PC-3 (cell line): ENCODE results near the gene JMJD6.

Source experiments
- CTCF ChIP-seq: fragments of 300-600 bp; sonication (generic); conservative IDR thresholded peaks from 2 replicates; pipeline ENCODE4 v1.5.1; 2017; ENCODE audit warnings: antibody characterized with exemption, low read depth, mild to moderate bottlenecking, low read length
- EZH2 ChIP-seq: fragments of 300-600 bp; sonication (generic); IDR thresholded peaks from one replicate; pipeline ENCODE4 v1.6.1; 2017; ENCODE audit warnings: antibody characterized with exemption, mild to moderate bottlenecking, low read length; ENCODE audit not compliant: unreplicated experiment

DNA sequence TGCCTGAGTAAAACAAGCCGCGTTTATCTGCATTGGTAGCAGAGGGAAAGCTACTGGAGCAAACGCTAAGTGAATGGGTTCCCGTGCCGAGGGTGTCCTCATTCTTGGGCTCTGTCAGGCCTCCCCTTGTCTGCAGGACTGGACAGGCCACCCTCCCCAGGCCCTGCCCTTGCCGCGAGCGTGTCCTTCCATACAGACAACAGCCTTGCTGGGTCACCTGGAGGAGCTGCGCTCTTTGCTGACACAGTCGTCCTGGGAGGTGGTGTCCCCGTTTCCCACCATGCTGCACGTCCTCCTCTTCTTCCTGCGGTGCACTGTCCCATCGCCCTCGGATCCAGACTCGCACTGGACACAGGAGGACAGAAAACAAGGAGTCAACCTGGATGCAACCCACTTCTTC is 7.9 kb downstream of the JMJD6 start:
- no peak for TF ChIP-seq CTCF
- TF ChIP-seq EZH2 = no peak
